Neural cell (in vitro differentiated cells): Measurements from ENCODE around the gene PYGO2. TPM values are rescaled to one million over a fixed set of nuclear protein-coding genes. Genes with fewer than 3 reads are reported as not detected.
A peak's percentile ranks its signal among the peaks of the same experiment; 100 is the strongest.

Source experiments
- H2AFZ ChIP-seq: fragments of 200-600, 300-800 bp; sonication (generic), shearing (Covaris generic); 2 replicates; pipeline ENCODE4 v1.6.0; 2014; ENCODE audit warnings: low read depth, mild to moderate bottlenecking, antibody characterized with exemption, low read length, moderate library complexity
- H3F3A ChIP-seq: fragments of 200-600 bp; shearing (Covaris generic); 2 replicates; pipeline ENCODE4 v1.6.1; 2016; ENCODE audit warnings: mild to moderate bottlenecking, moderate library complexity, mixed read lengths, antibody characterized with exemption, low read length; ENCODE audit not compliant: insufficient read depth, poor library complexity, severe bottlenecking
- H3K27ac ChIP-seq: fragments of 200-600, 300-800 bp; sonication (generic), shearing (Covaris generic); 2 replicates; pipeline ENCODE4 v1.5.1; 2014; ENCODE audit warnings: mild to moderate bottlenecking, low read length, moderate library complexity
- H3K27me3 ChIP-seq: fragments of 300-800, 200-600 bp; sonication (generic), shearing (Covaris generic); 2 replicates; pipeline ENCODE4 v1.6.0; 2014; ENCODE audit warnings: mild to moderate bottlenecking, low read depth, low read length, moderate library complexity; ENCODE audit not compliant: insufficient read depth
- H3K36me3 ChIP-seq: fragments of 300-800, 200-600 bp; sonication (generic), shearing (Covaris generic); 2 replicates; pipeline ENCODE4 v1.5.1; 2014; ENCODE audit warnings: mild to moderate bottlenecking, antibody characterized with exemption, low read length, moderate library complexity; ENCODE audit not compliant: insufficient read depth
- H3K4me2 ChIP-seq: fragments of 300-800, 200-600 bp; sonication (generic), shearing (Covaris generic); 2 replicates; pipeline ENCODE4 v1.6.0; 2014; ENCODE audit warnings: mild to moderate bottlenecking, low read length
- H3K4me3 ChIP-seq: fragments of 300-800, 200-600 bp; sonication (generic), shearing (Covaris generic); 2 replicates; pipeline ENCODE4 v1.5.1; 2014; ENCODE audit warnings: mild to moderate bottlenecking, low read length, moderate library complexity
- H3K79me2 ChIP-seq: fragments of 200-600 bp; shearing (Covaris generic); replicated peaks from 2 replicates; pipeline ENCODE4 v1.6.0; 2014; ENCODE audit warnings: mild to moderate bottlenecking, low read length, moderate library complexity; ENCODE audit not compliant: insufficient read depth
- H3K9ac ChIP-seq: fragments of 300-800, 200-600 bp; sonication (generic), shearing (Covaris generic); 2 replicates; pipeline ENCODE4 v1.6.1; 2016; ENCODE audit warnings: mild to moderate bottlenecking, low read length, mixed read lengths
- H3K9me2 ChIP-seq: fragments of 200-600 bp; shearing (Covaris generic); 2 replicates; pipeline ENCODE4 v1.6.1; 2016; ENCODE audit warnings: mild to moderate bottlenecking, low read length, mixed read lengths; ENCODE audit not compliant: insufficient read depth
- H3K9me3 ChIP-seq: fragments of 200-600, 300-800 bp; sonication (generic), shearing (Covaris generic); 2 replicates; pipeline ENCODE4 v1.6.1; 2016; ENCODE audit warnings: mild to moderate bottlenecking, mixed run types, low read length, moderate library complexity, mixed read lengths
- H4K20me1 ChIP-seq: fragments of 200-600 bp; shearing (Covaris generic); 2 replicates; pipeline ENCODE4 v1.6.1; 2016; ENCODE audit warnings: mild to moderate bottlenecking, mixed run types; ENCODE audit not compliant: insufficient read depth
- EP300 ChIP-seq: fragments of 450-650 bp; conservative IDR thresholded peaks from 2 replicates; pipeline ENCODE4 v1.6.1; 2014; ENCODE audit warnings: antibody characterized with exemption, mild to moderate bottlenecking, moderate library complexity; ENCODE audit not compliant: poor library complexity, severe bottlenecking
- EZH2 ChIP-seq: fragments of 200-600, 300-800 bp; shearing (Covaris generic), sonication (generic); IDR thresholded peaks from 2 replicates; pipeline ENCODE4 v1.6.1; 2014; ENCODE audit warnings: antibody characterized with exemption, low read length, borderline replicate concordance, mild to moderate bottlenecking; ENCODE audit not compliant: insufficient read depth, poor library complexity, severe bottlenecking
- MXI1 ChIP-seq: fragments of 450-650 bp; conservative IDR thresholded peaks from 2 replicates; pipeline ENCODE4 v1.6.1; 2014; ENCODE audit warnings: antibody characterized with exemption, mild to moderate bottlenecking; ENCODE audit not compliant: poor library complexity, severe bottlenecking
- POLR2AphosphoS5 ChIP-seq: IDR thresholded peaks from 2 replicates; pipeline ENCODE4 v1.6.1; 2012
- RAD21 ChIP-seq: fragments of 450-650 bp; conservative IDR thresholded peaks from 2 replicates; pipeline ENCODE4 v1.6.1; 2014; ENCODE audit warnings: antibody characterized with exemption, mild to moderate bottlenecking, moderate library complexity
- SMC3 ChIP-seq: fragments of 450-650 bp; conservative IDR thresholded peaks from 2 replicates; pipeline ENCODE4 v1.6.1; 2014; ENCODE audit warnings: antibody characterized with exemption, mild to moderate bottlenecking, moderate library complexity; ENCODE audit not compliant: poor library complexity
- TAF1 ChIP-seq: IDR thresholded peaks from 2 replicates; pipeline ENCODE4 v1.6.1; 2012; ENCODE audit warnings: low read depth
- polyA plus RNA-seq: library from polyadenylated mRNA; depleted of rRNA; stranded (reverse); fragments of >200 nt; gene quantifications from 2 replicates; pipeline ENCODE4 v1.2.3, GENCODE V29; 2014
- TF ChIP-seq, protein P1 (sequence below): fragments of 450-650 bp; IDR thresholded peaks from 2 replicates; pipeline ENCODE4 v1.5.1; 2014; ENCODE audit warnings: antibody characterized with exemption, mild to moderate bottlenecking, moderate library complexity; ENCODE audit not compliant: poor library complexity, severe bottlenecking
- TF ChIP-seq, protein P2 (sequence below): IDR thresholded peaks from 2 replicates; pipeline ENCODE4 v1.6.1; 2012; ENCODE audit warnings: borderline replicate concordance

PYGO2 gene
- polyA plus RNA-seq, 1 donor from 2014 or later, result 13.4 TPM

DNA sequence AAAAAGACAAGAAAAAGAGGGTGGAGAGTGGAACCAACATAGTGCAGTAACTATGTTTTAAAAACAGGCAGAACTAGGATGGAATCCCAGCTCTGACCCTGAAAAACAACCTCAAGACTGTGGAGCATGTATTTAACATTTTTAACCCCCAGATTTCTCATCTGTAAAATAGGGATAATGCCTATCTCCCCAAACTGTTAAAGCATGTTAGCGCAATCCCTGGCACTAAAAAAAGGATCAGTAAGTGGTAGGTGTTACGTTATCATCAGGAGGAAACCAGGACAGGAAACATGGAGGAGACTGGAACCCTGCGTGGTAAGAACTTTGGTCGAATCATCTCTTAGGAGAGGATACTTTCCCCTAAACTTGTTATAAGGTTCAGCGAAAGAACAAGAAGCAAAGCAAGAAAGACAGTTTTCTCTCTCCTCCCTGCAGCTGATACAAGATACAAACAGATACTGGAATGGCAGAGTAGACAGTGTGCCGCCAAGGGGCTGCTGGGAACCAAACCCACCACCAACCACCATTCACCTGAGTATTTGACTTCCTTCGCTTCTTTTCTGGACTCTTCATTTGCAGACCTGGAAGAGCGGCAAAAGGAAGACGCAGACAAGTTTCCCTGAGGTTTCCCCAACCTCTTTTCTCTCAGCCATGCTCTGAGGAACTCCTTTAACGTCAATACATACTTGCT is 991 bp downstream of the PYGO2 start:
- Histone ChIP-seq H3K4me2 (peak overlapping the region; percentile 86), H4K20me1 (no peaks in the 10 kb centered on the region), H3K79me2 (peaks cover 24% of the 10 kb centered on the region), H2AFZ (no peak overlapping the region), H3F3A (no peaks in the 10 kb centered on the region), H3K4me3 (peak overlapping the region; percentile 98), H3K9me2 (no peaks in the 10 kb centered on the region), H3K36me3 (no peaks in the 10 kb centered on the region), H3K27me3 (no peaks in the 10 kb centered on the region), H3K9me3 (no peaks in the 10 kb centered on the region), H3K27ac (peak overlapping the region; percentile 95), H3K9ac (peak overlapping the region; percentile 98)
- TF ChIP-seq, protein P1, sequence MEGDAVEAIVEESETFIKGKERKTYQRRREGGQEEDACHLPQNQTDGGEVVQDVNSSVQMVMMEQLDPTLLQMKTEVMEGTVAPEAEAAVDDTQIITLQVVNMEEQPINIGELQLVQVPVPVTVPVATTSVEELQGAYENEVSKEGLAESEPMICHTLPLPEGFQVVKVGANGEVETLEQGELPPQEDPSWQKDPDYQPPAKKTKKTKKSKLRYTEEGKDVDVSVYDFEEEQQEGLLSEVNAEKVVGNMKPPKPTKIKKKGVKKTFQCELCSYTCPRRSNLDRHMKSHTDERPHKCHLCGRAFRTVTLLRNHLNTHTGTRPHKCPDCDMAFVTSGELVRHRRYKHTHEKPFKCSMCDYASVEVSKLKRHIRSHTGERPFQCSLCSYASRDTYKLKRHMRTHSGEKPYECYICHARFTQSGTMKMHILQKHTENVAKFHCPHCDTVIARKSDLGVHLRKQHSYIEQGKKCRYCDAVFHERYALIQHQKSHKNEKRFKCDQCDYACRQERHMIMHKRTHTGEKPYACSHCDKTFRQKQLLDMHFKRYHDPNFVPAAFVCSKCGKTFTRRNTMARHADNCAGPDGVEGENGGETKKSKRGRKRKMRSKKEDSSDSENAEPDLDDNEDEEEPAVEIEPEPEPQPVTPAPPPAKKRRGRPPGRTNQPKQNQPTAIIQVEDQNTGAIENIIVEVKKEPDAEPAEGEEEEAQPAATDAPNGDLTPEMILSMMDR, result no peak
- TF ChIP-seq EZH2, result no peak
- no peak for TF ChIP-seq SMC3
- no peak for TF ChIP-seq TAF1
- no peak for TF ChIP-seq MXI1
- TF ChIP-seq EP300, result no peak
- no peak for TF ChIP-seq POLR2AphosphoS5
- TF ChIP-seq, protein P2, sequence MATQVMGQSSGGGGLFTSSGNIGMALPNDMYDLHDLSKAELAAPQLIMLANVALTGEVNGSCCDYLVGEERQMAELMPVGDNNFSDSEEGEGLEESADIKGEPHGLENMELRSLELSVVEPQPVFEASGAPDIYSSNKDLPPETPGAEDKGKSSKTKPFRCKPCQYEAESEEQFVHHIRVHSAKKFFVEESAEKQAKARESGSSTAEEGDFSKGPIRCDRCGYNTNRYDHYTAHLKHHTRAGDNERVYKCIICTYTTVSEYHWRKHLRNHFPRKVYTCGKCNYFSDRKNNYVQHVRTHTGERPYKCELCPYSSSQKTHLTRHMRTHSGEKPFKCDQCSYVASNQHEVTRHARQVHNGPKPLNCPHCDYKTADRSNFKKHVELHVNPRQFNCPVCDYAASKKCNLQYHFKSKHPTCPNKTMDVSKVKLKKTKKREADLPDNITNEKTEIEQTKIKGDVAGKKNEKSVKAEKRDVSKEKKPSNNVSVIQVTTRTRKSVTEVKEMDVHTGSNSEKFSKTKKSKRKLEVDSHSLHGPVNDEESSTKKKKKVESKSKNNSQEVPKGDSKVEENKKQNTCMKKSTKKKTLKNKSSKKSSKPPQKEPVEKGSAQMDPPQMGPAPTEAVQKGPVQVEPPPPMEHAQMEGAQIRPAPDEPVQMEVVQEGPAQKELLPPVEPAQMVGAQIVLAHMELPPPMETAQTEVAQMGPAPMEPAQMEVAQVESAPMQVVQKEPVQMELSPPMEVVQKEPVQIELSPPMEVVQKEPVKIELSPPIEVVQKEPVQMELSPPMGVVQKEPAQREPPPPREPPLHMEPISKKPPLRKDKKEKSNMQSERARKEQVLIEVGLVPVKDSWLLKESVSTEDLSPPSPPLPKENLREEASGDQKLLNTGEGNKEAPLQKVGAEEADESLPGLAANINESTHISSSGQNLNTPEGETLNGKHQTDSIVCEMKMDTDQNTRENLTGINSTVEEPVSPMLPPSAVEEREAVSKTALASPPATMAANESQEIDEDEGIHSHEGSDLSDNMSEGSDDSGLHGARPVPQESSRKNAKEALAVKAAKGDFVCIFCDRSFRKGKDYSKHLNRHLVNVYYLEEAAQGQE, result no peak
- no peak for TF ChIP-seq RAD21

DNA sequence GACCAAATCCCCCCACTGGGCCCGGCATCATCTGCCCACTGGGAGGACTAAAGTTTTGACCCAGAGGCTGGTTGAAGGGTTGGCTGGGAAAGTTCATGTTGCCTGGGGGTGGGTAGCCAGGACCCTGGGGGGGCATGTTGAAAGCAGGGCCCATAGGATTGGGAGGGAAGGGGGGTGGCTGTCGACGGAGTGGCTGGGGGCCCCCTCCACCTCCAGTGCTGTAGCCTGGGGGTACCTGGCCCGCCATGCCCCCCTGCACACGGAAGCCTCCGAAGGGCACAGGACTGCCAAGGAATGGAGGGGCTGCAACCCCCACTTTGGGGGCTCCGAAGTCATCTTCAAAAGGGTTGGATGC is 2.2 kb downstream of the PYGO2 start:
- no peaks in the 10 kb centered on the region for H3K9me2 ChIP-seq
- no peaks in the 10 kb centered on the region for H4K20me1 ChIP-seq
- H3K27ac ChIP-seq, result no peak overlapping the region
- H3K36me3 ChIP-seq, result no peaks in the 10 kb centered on the region
- peaks cover 8% of the 10 kb centered on the region for H3F3A ChIP-seq
- H3K4me2 ChIP-seq, result no peak overlapping the region
- H3K4me3 ChIP-seq, result no peak overlapping the region
- no peaks in the 10 kb centered on the region for H3K27me3 ChIP-seq
- H3K9me3 ChIP-seq, result no peaks in the 10 kb centered on the region
- TF ChIP-seq POLR2AphosphoS5 (no peak), EP300 (no peak), EZH2 (no peak), RAD21 (no peak), MXI1 (no peak), SMC3 (no peak), TAF1 (no peak)
- TF ChIP-seq, protein P2, result no peak
- TF ChIP-seq, protein P1, result no peak
- H3K9ac ChIP-seq, result no peak overlapping the region
- H2AFZ ChIP-seq, result no peak overlapping the region
- H3K79me2 ChIP-seq, result peaks cover 24% of the 10 kb centered on the region
